ENCODE data around the gene HENMT1.
"Not testable (repeated sequence)": the region's sequence is repeated elsewhere in the genome, so short reads cannot be mapped to it uniquely, and the experiment has no call there.

The HENMT1 gene

DNA sequence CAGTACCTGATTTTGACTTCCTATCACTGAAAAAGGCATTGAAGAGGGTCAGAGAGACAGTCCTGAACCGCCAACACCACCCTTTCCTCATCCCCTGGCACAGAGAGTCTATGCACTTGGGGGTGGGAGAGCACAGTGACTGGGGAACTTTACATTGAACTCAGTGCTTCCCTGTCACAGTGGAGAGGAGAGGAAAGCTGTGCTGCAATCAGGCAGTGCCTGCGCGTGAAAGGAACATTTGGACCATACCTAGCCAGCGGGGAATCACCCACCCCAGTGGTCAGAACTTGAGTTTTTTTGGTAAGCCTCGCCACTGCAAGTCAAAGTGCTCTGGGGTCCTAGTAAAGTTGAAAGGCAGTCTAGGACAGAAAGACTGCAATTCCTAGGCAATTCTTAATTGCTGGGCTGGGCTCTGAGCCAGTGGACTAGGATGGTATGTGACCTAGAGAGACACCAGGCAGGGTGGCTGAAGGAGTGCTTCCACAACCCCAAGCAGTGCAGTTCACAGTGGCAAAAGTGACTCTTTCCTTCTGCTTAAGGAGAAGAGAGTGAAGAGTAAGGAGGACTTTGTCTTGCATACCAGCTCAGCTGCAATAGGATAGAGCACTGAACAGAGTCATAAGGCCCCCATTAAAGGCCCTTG is 9.4 kb upstream of the HENMT1 start:
- DNase-seq: peak in 1 of 2 experiments; percentile 16

DNA sequence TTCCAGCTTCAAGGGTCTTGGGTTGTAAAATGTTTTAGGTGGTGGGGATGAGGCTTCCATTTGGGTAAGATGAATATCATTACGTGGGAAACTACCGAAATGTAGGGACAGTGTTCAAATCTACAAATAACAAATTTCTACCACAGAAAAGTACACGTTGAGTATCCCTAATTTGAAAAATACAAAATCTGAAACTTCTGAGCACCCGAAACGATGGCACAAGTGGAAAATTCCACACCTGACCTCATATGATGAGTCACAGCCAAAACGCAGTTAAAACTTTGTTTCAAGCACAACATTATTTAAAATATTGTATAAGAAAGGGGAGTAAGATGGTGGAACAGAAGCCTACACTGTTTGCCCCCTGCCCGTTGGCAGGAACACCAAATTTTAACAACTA is 8.8 kb upstream of the HENMT1 start:
- DNase-seq: no peak

DNA sequence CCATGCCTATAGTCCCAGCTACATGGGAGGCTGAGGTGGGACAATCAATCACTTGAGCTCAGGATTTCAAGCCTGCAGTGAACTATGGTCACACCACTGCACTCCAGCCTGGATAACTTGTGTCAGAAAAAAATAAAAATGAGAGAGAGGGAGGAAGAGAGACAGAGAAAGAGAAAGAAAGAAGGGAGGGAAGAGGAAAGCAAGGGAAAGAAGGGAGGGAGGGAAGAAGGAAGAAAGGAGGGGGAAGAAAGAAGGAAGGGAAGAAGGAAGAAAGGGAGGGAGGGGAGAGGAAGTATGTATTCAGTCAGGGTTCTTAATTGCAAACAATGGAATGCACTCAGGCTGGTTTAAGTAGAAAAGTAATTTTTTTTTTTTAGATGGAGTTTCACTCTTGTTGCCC is 7.9 kb upstream of the HENMT1 start:
- DNase-seq: no peak

GRCh38 chr1:108667422-108667821 is 6.5 kb upstream of the HENMT1 start:
- DNase-seq: not testable (repeated sequence)

DNA sequence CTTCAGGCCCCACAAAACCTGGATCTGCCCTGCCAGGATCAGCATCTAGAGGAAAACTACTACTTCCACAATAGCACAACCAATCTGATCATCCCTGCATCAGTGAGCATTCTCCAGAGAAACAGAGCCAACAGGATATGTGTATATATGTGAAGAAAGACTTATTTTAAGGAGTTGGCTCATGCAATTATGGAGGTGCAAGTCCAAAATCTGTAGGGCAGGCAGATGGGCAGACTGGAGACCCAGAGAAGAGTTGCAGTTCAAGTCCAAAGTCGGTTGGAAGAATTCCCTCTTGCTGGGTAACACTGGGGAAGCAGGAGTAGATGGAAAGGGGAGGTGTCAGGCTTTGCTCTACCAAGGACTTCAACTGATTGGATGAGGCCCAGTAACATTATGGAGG is 4.9 kb upstream of the HENMT1 start:
- peak; percentile 25 to 75 for DNase-seq

DNA sequence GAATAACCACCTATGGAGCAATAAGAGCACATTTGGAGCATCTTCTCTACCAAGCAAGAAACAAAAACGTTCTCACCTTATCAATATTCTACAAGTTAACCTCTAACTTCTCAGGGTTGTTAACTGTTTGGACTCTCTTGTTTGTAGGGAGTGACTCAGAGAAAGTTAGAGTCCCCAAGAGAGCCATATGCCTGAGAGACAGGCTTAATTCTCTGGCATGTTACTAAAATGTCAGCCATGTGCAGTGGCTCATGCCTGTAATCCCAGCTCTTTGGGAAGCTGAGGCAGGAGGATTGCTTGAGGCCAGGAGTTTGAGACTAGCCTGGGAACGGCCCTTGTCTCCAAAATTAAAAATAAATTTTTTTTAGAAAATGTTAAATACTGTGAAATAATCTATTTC is 4.2 kb upstream of the HENMT1 start:
- peak in 1 of 2 experiments; percentile 38 for DNase-seq

GRCh38 chr1:108664481-108664880 is 3.6 kb upstream of the HENMT1 start:
- DNase-seq: peak; percentile 92 to 96

DNA sequence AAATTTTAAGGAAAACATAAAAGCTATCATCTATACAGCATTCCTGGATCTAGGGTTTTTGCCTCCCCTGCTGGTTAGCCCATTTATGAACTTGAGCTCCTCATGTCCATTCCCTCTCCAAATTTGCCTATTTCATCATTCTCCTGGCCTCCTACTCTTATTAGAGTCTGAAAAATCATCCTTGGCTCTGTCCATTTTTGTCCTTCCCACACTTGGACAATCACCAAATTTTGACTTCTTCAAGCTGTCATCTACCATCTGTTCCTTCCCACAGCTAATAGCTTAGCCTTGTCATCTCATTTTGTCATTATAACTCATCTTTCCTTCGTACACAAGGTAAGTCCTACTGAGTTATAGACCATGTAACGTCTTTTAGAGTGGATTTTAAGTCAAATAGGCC is 2.2 kb upstream of the HENMT1 start:
- peak; percentile 95 to 98 for DNase-seq

DNA sequence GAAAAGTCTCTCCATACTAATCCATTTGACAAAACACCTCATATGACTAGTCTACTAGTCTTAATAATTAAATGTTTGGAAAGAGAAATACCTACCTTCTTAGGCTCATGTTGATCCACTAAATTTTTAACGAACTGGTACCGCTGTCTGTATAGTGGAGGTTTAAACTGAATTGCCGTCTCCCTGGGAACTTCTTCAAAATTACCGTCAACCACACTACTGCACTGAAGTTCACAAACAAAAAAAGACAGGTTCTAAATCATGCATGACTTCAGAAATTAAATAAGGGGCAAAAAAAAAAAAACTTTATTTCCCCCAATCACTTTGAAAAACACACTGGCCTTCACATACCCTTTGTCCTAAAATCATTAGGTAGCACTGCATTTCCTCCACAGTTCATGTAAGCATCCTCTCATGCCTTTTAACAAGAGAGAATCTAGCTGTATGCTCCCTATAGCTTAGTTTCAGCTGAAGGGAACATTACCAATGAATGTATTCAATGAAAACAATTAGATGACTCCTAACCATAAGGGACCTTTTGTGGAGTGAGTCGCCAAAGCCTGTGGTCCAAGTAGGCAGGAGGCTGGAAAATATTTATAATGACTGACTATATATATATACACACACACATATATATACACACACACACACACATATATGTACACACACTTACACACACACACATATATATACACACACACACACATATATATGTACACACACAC is 3.4 kb downstream of the HENMT1 start:
- no peak for DNase-seq

DNA sequence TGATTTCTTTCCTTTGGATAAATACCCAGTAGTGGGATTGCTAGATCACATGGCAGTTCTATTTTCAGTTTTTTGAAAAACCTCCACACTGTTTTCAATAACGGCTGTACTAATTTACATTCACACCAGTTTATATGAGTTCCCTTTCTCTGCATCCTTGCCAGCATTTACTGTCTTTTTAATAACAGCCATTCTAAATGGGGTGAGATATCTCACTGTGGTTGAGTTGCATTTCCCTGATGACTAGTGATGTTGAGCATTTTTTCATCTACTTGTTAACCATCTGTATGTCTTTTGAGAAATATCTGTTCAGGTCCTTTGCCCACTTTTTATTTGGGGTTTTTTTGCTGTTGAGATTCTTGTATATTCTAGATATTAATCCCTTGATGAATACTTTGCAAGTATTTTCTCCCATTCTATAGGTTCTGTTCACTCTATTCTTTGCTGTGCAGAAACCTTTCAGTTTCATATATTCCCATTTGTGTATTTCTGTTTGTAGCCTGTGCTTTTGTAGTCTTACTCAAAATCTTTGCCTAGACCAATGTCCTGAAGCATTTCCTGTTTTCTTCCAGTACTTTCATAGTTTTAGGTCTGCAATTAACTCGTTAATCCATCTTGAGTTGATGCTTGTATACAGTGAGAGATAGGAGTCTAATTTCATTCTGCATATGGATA is 7.3 kb downstream of the HENMT1 start:
- DNase-seq: no peak

DNA sequence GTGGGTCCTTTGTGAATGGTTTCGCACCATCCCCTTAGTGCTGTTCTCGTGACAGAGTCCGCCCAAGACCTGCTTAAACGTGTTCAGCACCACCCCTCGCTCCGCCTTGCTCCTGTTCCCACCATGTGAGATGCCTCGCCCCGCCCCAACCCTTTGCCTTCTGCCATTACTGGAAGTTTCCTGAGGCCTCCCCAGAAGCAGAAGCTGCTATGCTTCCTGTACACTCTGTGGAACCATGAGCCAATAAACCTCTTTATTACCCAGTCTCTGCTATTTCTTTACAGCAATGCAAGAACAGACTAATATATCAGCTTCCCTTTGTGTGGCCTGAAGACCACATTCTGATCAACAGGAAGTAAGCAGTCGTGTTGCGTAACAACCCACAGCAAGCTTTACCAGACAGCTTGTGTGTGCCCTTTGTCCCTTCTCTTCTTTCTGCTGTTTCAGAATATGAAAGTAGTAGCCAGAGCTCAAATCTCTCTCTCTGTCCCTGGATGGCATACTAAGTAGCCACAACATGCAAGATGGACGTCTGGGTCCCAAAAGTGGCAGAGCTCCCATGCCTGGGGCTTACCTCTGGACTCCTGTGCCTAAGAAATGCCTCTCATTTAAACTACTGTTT is 14.1 kb downstream of the HENMT1 start:
- DNase-seq: no peak

DNA sequence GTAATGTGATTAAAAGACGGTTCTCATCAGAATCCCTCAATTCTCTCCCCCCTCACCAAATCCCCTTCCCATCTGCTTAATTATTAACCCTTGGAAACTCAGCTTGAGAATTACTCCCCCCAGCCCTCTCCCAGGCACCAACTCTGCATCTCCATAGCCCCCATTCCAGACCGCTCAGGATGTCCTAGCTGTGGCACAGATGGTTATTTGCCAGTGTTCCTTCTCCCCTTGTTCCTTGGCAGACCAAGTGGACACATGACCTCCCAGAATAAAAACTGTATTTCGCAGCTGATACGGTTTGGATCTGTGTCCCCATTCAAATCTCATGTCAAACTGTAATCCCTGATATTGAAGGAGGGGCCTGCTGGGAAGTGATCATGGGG is 14.6 kb downstream of the HENMT1 start:
- no peak for DNase-seq

DNA sequence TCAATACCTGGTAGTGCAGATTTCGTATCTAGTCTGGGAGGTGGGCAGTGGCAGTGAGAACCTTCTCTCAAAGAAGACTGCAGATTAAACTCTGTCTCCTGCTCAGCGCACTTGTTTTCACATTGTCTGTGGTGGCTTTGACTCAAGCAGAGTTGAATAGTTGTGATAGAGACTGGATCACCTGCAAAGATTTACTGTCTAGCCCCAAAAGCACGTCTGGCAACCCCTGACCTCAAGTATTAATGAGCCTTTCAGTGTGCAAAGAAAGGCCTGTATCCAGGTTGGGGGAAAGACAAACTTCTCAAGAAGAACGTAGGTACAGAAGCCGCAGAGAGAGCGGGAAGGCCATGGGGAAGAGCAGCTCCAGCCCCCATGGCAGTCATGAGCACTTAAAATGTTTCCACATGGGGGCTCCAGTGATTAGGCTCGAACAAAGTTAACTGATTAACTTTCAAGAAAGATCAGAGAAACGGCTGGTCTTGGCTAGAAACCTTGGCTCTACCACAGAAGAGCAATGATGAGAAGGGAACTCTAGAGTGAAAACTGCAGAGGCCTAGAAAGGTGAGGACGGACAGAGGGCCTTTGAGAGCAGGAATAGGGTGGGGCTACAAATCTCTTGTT is 15.2 kb downstream of the HENMT1 start:
- DNase-seq: peak in 1 of 2 experiments; percentile 47

GRCh38 chr1:108644984-108645383 is 15.9 kb downstream of the HENMT1 start:
- DNase-seq: no peak

DNA sequence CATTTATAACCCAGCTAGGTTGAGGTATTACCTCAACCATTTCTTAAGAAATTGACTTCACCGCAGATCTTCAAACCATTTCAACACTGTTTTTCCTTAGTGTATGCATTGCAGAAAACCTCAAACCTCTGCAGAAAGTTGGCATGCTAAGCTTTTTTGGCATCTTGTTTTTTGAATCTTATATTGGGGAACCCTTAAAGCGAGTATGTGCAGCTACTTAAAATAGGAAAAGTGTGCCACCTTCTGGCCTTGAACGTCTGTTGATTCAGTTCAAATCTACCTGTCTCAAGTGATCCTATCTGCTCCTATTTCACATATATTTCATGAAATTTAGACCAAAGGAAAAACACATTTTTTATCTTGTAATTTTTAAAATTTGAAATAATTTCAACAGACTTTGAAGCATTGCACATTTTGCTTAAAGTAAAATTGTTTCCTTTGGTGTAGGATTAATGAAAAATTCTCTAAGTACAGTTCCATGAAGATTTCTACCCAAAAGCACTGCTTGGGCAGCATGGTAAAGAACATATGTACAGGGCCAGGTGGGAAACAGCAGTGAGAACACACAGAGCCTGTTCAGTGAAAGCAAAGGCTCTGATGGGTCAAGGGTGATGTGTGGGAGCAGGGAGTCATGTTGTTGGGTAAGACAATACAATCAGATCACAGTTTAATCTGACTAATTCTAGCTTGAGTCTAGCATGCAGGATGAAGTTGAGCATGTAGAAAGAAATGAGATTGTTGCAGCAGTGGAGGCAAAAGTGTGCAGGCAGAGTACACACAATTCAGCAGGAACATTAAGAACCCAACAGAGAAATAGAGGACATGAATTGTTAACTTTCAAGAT is 17.2 kb downstream of the HENMT1 start:
- peak; percentile 27 to 65 for DNase-seq

DNA sequence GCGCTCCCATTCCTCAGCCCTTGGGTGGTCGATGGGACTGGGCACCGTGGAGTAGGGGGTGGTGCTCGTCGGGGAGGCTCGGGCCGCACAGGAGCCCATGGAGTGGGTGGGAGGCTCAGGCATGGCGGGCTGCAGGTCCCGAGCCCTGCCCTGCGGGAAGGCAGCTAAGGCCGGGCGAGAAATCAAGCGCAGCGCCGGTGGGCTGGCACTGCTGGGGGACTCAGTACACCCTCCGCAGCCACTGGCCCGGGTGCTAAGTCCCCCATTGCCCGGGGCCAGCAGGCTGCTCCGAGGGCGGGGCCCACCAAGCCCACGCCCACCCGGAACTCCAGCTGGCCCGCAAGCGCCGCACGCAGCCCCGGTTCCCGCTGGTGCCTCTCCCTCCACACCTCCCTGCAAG is 20.0 kb downstream of the HENMT1 start:
- not testable (repeated sequence) for DNase-seq

DNA sequence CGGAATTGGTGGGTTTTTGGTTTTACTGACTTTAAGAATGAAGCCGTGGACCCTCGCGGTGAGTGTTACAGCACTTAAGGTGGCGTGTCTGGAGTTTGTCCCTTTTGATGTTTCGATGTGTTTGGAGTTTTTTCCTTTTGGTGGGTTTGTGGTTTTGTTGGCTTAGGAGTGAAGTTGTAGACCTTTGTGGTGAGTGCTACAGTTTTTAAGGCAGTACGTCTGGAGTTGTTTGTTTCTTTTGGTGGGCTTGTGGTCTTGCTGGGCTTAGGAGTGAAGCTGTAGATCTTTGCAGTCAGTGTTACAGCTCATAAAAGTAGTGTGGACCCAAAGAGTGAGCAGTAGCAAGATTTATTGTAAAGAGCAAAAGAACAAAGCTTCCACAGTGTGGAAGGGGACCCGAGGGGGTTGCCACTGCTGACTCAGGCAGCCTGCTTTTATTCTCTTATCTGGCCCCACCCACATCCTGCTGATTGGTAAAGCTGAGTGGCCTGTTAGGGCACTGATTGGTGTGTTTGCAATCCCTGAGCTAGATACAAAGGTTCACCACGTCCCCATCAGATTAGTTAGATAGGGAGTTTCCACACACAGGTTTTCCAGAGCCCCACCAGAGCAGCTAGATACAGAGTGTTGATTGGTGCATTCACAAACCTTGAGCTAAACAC is 20.9 kb downstream of the HENMT1 start:
- no peak for DNase-seq

- DNase-seq: no peak
These were observed 24.0 kb downstream of the HENMT1 start for GRCh38 chr1:108636876-108637275.

GRCh38 chr1:108634521-108634920 is 26.4 kb downstream of the HENMT1 start:
- DNase-seq: peak; percentile 49 to 77

DNA sequence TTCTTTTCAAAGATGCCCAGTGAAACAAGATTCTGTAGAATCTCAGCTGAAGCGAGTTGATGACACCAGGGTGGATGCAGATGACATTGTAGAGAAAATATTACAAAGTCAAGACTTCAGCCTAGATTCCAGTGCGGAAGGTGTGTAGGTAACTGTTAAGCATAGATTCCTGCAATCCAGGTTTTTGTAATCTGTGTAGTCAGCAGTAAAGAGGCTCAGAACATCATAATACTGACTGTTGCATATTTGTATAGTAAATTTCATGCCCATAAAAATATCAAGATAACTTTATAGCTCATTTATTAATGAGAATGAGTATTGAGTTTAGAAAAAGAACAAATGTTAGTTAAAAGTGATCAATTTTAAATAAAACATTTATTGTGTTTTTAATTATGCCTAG is 32.2 kb downstream of the HENMT1 start:
- no peak for DNase-seq

GRCh38 chr1:108627951-108628350 is 32.9 kb downstream of the HENMT1 start:
- no peak for DNase-seq

DNA sequence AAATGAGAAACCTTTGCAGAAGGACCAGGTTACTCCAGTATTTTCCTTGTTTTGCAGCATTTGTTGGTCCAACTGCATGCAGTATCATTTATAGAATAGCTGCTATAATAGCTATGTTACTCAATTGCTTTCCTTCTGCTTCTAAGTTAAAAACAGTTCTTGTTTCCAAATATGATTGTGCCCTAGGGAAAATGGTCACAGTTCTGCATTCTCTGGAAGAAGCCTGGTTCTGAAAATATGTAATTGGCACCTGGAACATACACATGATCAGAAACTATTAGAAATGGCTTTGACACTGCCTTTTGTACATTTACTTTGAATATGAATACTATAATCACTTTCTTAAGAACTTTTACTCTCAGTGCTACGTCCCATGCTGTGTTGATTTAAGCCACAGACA is 33.6 kb downstream of the HENMT1 start:
- DNase-seq: no peak
